ACC112 (cell line): ENCODE results near the gene PAFAH2.

ENCODE experiments used
- H2AFZ ChIP-seq: fragments of 200-600 bp; sonication (generic); one replicate; pipeline ENCODE4 v1.6.0; 2017; ENCODE audit warnings: antibody characterized with exemption, low read length; ENCODE audit not compliant: unreplicated experiment
- H3K27ac ChIP-seq: fragments of 200-600 bp; sonication (generic); 2 replicates; pipeline ENCODE4 v1.5.1; 2014; ENCODE audit warnings: low read depth, mild to moderate bottlenecking, antibody characterized with exemption, low read length, moderate library complexity
- H3K27me3 ChIP-seq: fragments of 200-600 bp; sonication (generic); 2 replicates; pipeline ENCODE4 v1.6.1; 2014; ENCODE audit warnings: mild to moderate bottlenecking, antibody characterized with exemption, low read length, moderate library complexity, mixed read lengths; ENCODE audit not compliant: insufficient read depth
- H3K36me3 ChIP-seq: fragments of 200-600 bp; sonication (generic); 2 replicates; pipeline ENCODE4 v1.6.1; 2016; ENCODE audit warnings: mild to moderate bottlenecking, antibody characterized with exemption, low read length, moderate library complexity, mixed read lengths; ENCODE audit not compliant: insufficient read depth
- H3K4me1 ChIP-seq: fragments of 200-600 bp; sonication (generic); one replicate; pipeline ENCODE4 v1.6.1; 2016; ENCODE audit warnings: low read length, mixed read lengths; ENCODE audit not compliant: insufficient read depth, unreplicated experiment, control insufficient read depth
- H3K4me3 ChIP-seq: fragments of 200-600 bp; sonication (generic); 2 replicates; pipeline ENCODE4 v1.5.1; 2014; ENCODE audit warnings: mild to moderate bottlenecking, low read depth, low read length
- H3K79me2 ChIP-seq: fragments of 200-600 bp; sonication (generic); one replicate; pipeline ENCODE4 v1.6.0; 2016; ENCODE audit warnings: low read length; ENCODE audit not compliant: control insufficient read depth, unreplicated experiment, insufficient read depth

The PAFAH2 gene

DNA sequence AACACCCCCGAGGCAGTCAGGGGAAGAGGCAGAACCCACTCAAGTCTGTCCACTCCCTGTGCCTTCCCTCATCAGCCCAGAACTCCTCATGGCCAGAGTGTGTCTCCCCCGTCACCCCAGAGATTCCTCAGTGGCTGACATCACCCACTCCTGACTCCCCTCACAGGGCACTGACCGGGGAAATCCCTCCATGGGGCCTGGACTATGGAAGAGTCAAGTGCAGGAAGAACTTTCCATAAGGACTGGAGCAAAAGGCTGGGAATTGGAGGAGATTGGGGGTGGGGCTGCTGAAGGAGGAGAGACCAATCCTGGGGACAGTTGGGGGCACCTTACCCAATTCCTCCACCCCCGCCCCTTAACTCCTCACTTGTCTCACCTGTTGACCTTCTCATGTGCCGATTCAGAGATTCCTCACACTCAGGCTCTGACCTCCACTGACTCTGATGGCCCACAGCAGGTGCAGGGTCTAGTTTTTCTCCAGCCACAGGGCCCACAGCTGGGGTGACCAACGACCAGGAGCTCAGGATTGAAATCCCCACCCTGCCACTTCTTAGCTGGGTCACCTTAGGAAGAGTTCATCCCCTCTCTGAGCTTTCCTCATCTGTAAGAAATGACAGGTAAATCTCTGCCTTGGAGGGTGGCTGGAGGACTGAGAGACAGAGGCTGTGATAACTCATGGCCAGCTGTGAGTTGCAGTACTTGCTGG lies 23.2 kb upstream of the PAFAH2 start:
- H2AFZ ChIP-seq: no peak overlapping the region
- H3K27me3 ChIP-seq: no peaks in the 10 kb centered on the region
- H3K27ac ChIP-seq: no peak overlapping the region
- no peak overlapping the region for H3K4me3 ChIP-seq
- H3K4me1 ChIP-seq: peaks cover 20% of the 10 kb centered on the region
- H3K36me3 ChIP-seq: no peaks in the 10 kb centered on the region
- no peaks in the 10 kb centered on the region for H3K79me2 ChIP-seq

DNA sequence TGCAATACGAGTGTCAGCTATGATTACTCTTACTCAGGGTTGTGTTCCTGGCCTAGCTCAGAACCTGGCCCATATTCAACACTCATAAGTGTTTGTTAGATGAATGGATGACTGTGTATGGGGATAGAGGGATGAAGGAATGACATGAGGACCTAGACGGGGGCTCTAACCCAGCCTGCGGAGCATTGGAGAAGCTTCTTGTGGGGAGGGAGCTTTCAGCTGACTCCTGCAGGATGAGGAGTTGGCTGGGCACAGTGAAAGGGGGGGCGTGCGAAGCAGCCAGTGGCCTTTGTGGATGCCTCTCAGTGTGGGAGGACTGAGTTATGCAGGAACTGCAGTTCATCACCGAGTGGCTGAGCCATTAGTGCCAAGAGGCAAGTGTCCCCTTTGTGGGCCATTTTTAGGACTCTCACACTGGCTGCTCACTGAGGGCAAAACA lies 22.5 kb upstream of the PAFAH2 start:
- no peaks in the 10 kb centered on the region for H3K36me3 ChIP-seq
- H3K27me3 ChIP-seq: no peaks in the 10 kb centered on the region
- H3K4me1 ChIP-seq: peaks cover 22% of the 10 kb centered on the region
- no peak overlapping the region for H2AFZ ChIP-seq
- H3K27ac ChIP-seq: no peak overlapping the region
- no peak overlapping the region for H3K4me3 ChIP-seq
- no peaks in the 10 kb centered on the region for H3K79me2 ChIP-seq

DNA sequence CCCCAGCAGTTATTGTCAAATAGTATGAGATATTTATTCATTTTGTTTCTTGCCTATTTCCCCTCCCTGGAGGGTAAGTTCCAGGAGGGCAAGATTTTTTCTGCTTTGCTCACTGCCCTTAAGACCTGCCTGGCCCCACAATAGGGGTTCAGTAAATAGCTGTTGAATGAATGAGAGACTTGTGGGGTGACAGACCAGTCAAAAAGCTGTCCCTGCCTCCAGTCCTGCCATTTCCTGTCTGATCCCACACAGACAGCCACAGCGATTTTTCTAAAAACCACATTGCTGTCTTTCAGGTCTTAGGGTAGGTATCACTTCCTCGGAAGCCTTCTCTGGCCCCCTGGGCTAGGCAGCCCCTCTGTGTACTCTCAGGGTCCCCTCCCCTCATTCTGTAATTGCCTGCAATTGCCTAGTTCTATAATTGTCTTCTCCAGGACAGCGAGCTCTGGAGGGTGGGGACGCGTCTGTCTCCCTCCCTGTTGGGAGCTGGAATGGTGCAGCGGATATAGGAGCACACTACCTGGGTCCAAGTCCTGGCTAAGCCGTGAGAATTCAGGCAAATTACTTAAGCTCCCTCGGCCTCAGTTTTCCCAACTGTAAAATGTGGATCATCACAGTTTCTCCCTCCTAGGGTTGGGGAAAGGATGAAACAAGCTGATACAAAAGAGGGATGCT lies 21.9 kb upstream of the PAFAH2 start:
- peak overlapping the region; percentile 73 for H2AFZ ChIP-seq
- H3K27me3 ChIP-seq: no peaks in the 10 kb centered on the region
- no peak overlapping the region for H3K4me3 ChIP-seq
- no peak overlapping the region for H3K27ac ChIP-seq
- no peaks in the 10 kb centered on the region for H3K79me2 ChIP-seq
- peaks cover 25% of the 10 kb centered on the region for H3K4me1 ChIP-seq
- H3K36me3 ChIP-seq: no peaks in the 10 kb centered on the region

GRCh38 chr1:26017606-26018005 lies 19.7 kb upstream of the PAFAH2 start:
- no peak overlapping the region for H2AFZ ChIP-seq
- H3K36me3 ChIP-seq: no peaks in the 10 kb centered on the region
- H3K4me3 ChIP-seq: no peak overlapping the region
- no peaks in the 10 kb centered on the region for H3K79me2 ChIP-seq
- H3K27me3 ChIP-seq: no peaks in the 10 kb centered on the region
- no peak overlapping the region for H3K27ac ChIP-seq
- H3K4me1 ChIP-seq: peaks cover 25% of the 10 kb centered on the region

DNA sequence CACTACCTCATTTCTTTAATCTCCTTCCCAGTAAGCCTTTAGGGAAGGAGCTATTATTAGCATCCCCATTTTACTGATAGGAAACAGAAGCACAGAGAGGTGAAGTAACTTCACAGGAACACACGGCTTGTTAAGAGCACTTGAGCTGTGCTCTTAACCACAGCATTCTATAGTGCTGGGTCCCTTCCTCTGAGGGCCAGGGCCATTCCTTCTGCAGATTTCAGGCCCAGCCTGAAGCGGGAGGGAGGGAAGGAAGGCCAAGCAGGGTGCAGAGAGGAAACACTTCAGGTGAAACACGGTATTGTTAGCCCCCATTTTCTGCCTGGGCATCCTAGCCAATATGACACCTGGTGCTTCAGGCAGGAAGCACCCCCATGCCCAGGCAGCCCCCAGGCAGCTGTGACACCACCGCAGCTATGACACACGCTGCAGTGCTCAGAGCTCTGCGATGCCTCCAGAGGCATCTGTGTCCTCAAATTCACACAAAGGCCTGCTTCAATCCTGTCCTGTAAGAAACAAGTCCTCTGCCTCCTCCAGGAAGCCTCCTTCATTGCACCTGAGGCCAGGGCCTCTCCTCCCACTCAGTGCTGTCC lies 19.2 kb upstream of the PAFAH2 start:
- Histone ChIP-seq H3K27ac (no peak overlapping the region), H3K4me1 (peaks cover 25% of the 10 kb centered on the region), H2AFZ (no peak overlapping the region), H3K36me3 (no peaks in the 10 kb centered on the region), H3K27me3 (no peaks in the 10 kb centered on the region), H3K4me3 (no peak overlapping the region), H3K79me2 (no peaks in the 10 kb centered on the region)

DNA sequence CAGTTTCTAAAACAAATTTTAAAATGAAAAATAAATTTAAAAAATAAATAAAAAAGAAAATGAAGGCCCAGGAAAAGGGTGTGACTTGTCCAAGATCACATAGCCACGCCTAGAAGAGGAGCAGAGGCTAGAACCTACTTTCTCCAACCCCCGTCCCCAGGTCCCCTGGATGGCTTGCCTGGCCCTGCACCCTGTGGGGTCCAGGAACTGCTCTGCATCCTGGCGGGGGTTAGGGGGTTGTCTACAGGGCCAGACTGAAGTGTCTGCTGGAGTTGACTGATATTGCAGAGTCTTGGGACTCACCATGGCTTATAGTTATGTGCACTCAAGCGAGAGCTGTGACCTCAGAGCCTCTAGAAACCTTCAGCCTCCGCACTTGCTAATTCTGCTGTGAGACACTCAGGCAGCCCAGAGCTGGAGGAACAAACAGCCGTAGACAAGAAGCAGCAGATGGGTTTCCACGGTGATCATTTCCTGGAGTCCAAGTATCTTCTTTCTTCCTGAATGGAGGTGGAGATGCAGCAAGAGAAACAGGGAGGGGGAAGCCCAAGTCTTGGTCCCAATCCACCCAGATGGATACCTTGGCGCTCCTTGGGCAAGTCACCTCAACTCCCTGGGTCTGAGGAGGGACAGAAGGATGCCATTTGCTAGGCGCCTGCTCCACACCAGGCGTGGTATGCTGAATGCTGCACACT lies 18.5 kb upstream of the PAFAH2 start:
- no peaks in the 10 kb centered on the region for H3K36me3 ChIP-seq
- no peaks in the 10 kb centered on the region for H3K79me2 ChIP-seq
- no peak overlapping the region for H3K27ac ChIP-seq
- H3K4me1 ChIP-seq: peaks cover 25% of the 10 kb centered on the region
- no peak overlapping the region for H2AFZ ChIP-seq
- H3K4me3 ChIP-seq: no peak overlapping the region
- no peaks in the 10 kb centered on the region for H3K27me3 ChIP-seq

DNA sequence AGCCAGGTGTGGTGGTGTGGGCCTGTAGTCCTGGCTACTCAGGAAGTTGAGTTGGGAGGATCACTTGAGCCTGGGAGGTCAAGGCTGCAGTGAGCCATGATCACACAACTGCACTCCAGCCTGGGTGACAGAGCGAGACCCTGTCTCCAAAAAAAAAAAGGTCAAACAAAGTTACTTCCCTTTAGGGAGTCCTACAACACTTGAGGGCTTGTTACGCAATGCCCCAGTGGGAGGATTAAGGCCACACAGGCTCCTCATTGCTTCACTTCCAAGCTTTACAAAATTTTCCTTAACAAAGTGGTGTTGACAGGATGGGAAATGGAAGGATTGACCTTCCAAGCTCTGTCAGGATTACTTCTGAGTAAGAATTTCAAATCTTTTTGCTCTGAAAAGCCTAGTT lies 17.5 kb upstream of the PAFAH2 start:
- Histone ChIP-seq H2AFZ (no peak overlapping the region), H3K27me3 (no peaks in the 10 kb centered on the region), H3K79me2 (no peaks in the 10 kb centered on the region), H3K36me3 (no peaks in the 10 kb centered on the region), H3K27ac (no peak overlapping the region), H3K4me3 (no peak overlapping the region), H3K4me1 (peaks cover 16% of the 10 kb centered on the region)

- H3K36me3 ChIP-seq: no peaks in the 10 kb centered on the region
- H3K4me3 ChIP-seq: no peak overlapping the region
- no peak overlapping the region for H3K27ac ChIP-seq
- no peak overlapping the region for H2AFZ ChIP-seq
- peaks cover 5% of the 10 kb centered on the region for H3K4me1 ChIP-seq
- H3K79me2 ChIP-seq: no peaks in the 10 kb centered on the region
- H3K27me3 ChIP-seq: no peaks in the 10 kb centered on the region
Observed at GRCh38 chr1:26014179-26014578, 16.3 kb upstream of the PAFAH2 start.

DNA sequence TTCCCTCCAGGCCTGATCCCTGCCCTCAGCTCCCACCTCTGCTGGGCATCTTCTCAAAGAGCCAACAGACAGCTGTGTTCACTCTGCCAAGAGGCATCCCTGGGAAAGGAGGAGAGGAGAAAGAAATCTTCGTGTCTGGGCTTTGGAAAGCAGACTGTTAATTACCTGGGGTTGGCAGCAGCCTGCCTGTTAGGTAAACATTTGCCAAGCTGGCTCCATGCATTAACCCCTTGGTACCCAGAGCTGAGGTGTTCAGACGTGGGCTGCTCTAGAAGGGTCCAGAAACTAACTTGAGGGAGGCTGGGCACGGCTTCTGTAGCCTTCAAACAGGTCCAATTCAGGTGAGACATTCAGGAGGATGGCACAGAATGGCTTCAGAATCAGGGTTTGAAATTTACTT lies 15.0 kb upstream of the PAFAH2 start:
- H3K36me3 ChIP-seq: no peaks in the 10 kb centered on the region
- peaks cover 5% of the 10 kb centered on the region for H3K4me1 ChIP-seq
- no peaks in the 10 kb centered on the region for H3K27me3 ChIP-seq
- no peak overlapping the region for H3K27ac ChIP-seq
- no peak overlapping the region for H3K4me3 ChIP-seq
- H2AFZ ChIP-seq: no peak overlapping the region
- no peaks in the 10 kb centered on the region for H3K79me2 ChIP-seq

DNA sequence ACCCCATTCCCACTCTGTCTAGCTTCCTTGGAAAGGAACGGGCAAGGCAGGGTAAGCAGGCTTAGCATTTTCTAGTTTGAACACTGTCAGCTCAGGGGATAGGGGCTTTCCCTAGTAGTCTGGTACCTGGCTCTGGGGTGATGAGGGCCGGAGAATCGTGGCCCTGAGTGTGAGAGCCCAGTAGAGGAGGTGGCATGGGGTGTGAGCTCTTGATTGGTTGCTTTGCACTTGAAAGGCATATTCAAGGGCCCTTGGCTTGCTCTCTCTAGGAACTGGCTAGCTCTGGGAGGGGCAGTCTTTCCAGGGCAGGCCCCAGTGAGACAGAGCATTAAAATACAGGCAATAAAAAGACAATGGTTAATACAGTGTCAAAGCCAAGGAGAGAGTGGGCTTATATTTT lies 13.0 kb upstream of the PAFAH2 start:
- H3K27ac ChIP-seq: no peak overlapping the region
- H3K36me3 ChIP-seq: no peaks in the 10 kb centered on the region
- no peak overlapping the region for H2AFZ ChIP-seq
- no peaks in the 10 kb centered on the region for H3K27me3 ChIP-seq
- H3K79me2 ChIP-seq: no peaks in the 10 kb centered on the region
- H3K4me1 ChIP-seq: peaks cover 5% of the 10 kb centered on the region
- no peak overlapping the region for H3K4me3 ChIP-seq
